OCI-LY7 (cell line): Measurements from ENCODE around the gene SLC26A9.

Experiments used
- EZH2phosphoT487 ChIP-seq: fragments of 200-600 bp; sonication (generic); IDR thresholded peaks from 2 replicates; pipeline ENCODE4 v1.6.1; 2018; ENCODE audit warnings: low read depth, borderline replicate concordance, mild to moderate bottlenecking, mixed run types, antibody characterized with exemption, low read length, moderate library complexity, mixed read lengths
- TF ChIP-seq, protein P1 (sequence below): fragments of 200-600 bp; sonication (generic); conservative IDR thresholded peaks from 2 replicates; pipeline ENCODE4 v1.5.1; 2014; ENCODE audit warnings: mild to moderate bottlenecking, antibody characterized with exemption, low read length, moderate library complexity, mixed read lengths

DNA sequence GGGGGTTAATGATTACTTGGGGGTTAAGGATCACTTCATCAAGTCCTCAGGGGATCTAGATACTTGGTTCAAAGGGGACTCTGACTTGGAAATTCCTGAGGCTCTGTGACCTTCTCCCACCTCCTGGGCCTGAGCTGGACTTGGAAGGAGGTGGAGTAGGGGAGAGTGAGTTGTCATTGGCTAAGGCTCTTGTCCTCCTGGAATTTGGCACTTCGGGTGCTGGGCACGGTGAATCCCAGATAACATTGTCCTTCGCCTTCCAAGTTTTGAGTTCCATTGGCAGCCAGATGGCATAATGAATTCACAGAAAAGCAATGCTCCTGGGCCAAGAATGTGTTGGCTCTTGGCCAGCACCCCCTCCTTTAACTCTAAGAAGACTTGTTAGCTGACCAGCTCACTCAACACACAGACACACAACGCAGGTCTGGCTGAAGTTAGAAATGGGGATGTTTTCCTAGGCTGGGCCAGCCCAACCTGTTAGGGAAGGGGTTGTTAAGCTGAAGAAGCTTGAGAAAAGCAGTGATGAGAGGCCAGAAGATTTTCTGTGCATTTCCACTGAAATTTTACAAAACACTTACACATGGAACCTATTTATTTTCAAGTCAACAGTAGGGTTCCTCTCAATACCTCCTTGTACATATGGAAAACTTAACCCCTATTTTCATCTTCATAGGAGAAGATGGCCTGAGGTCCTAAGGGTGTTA, 29.7 kb downstream of the SLC26A9 start:
- TF ChIP-seq, protein P1, sequence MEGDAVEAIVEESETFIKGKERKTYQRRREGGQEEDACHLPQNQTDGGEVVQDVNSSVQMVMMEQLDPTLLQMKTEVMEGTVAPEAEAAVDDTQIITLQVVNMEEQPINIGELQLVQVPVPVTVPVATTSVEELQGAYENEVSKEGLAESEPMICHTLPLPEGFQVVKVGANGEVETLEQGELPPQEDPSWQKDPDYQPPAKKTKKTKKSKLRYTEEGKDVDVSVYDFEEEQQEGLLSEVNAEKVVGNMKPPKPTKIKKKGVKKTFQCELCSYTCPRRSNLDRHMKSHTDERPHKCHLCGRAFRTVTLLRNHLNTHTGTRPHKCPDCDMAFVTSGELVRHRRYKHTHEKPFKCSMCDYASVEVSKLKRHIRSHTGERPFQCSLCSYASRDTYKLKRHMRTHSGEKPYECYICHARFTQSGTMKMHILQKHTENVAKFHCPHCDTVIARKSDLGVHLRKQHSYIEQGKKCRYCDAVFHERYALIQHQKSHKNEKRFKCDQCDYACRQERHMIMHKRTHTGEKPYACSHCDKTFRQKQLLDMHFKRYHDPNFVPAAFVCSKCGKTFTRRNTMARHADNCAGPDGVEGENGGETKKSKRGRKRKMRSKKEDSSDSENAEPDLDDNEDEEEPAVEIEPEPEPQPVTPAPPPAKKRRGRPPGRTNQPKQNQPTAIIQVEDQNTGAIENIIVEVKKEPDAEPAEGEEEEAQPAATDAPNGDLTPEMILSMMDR, result no peak
- no peak for TF ChIP-seq EZH2phosphoT487
